SK-N-SH (cell line): ENCODE results near the gene KIF5C. TPM values are rescaled to one million over a fixed set of nuclear protein-coding genes. Genes with fewer than 3 reads are reported as not detected.

Experiments used
- CTCF ChIA-PET: fragments of 300-600, 350-600 bp; formaldehyde crosslinking; extraction: SDS; loops from one replicate; lab custom pipeline; 2021; lab: Yijun Ruan, JAX
- POLR2A ChIA-PET: fragments of 350-600 bp; sonication (Branson Sonifier 250); formaldehyde crosslinking; extraction: SDS; loops from one replicate; lab custom pipeline; 2020; ENCODE audit warnings: antibody characterized with exemption, inconsistent platforms; lab: Yijun Ruan, JAX
- DNase-seq: peaks from one replicate; pipeline ENCODE4 v3.0.0; 2012
- H2AFZ ChIP-seq: fragments of 200-600 bp; sonication (generic); 2 replicates; pipeline ENCODE4 v1.8.1; 2016; ENCODE audit warnings: antibody characterized with exemption, mild to moderate bottlenecking, low read depth
- H3F3A ChIP-seq: fragments of 200-600 bp; sonication (generic); replicated peaks from 2 replicates; pipeline ENCODE3; 2016; ENCODE audit warnings: antibody characterized with exemption, mild to moderate bottlenecking; ENCODE audit not compliant: insufficient read depth
- H3K27ac ChIP-seq, 2 experiments: fragments of 200-500 bp in 1 of 2; fragments of 200-600 bp in 1 of 2; sonication (Bioruptor generic) in 1 of 2; sonication (generic), shearing (Covaris generic) in 1 of 2; 2 replicates each; pipeline versions ENCODE4 v1.5.1 to v1.6.1; 2014 to 2016; ENCODE audit warnings: low read depth in 2 of 2, inconsistent platforms in 1 of 2, low read length in 1 of 2, mild to moderate bottlenecking in 1 of 2, mixed read lengths in 1 of 2
- H3K27me3 ChIP-seq: fragments of 200-600 bp; sonication (generic), shearing (Covaris generic); 2 replicates; pipeline ENCODE4 v1.6.1; 2016; ENCODE audit warnings: mixed run types; ENCODE audit not compliant: insufficient read depth
- H3K36me3 ChIP-seq, 2 experiments: fragments of 200-500 bp in 1 of 2; fragments of 200-600 bp in 1 of 2; sonication (Bioruptor generic) in 1 of 2; sonication (generic) in 1 of 2; replicated peaks in 1 of 2; 2 replicates each; pipeline versions ENCODE3 to v1.5.1; 2014 to 2016; ENCODE audit warnings: low read length in 1 of 2, mild to moderate bottlenecking in 1 of 2; ENCODE audit not compliant: insufficient read depth in 2 of 2, control insufficient read depth in 1 of 2
- H3K4me1 ChIP-seq, 2 experiments: fragments of 200-500 bp in 1 of 2; fragments of 200-600 bp in 1 of 2; sonication (Bioruptor generic) in 1 of 2; sonication (generic), shearing (Covaris generic) in 1 of 2; 2 replicates each; pipeline versions ENCODE4 v1.5.1 to v1.6.1; 2014 to 2016; ENCODE audit warnings: low read depth in 1 of 2, low read length in 1 of 2, mixed run types in 1 of 2; ENCODE audit not compliant: insufficient read depth in 2 of 2, control insufficient read depth in 1 of 2
- H3K4me2 ChIP-seq: fragments of 200-600 bp; sonication (generic), shearing (Covaris generic); 2 replicates; pipeline ENCODE4 v1.6.1; 2017; ENCODE audit warnings: mixed run types
- H3K4me3 ChIP-seq, 2 experiments: fragments of 200-500 bp in 1 of 2; fragments of 200-600 bp in 1 of 2; sonication (Bioruptor generic) in 1 of 2; sonication (generic), shearing (Covaris generic) in 1 of 2; 2 replicates each; pipeline versions ENCODE4 v1.5.1 to v1.8.1; 2014 to 2016; ENCODE audit warnings: low read depth in 2 of 2, inconsistent platforms in 1 of 2, low read length in 1 of 2, mild to moderate bottlenecking in 1 of 2, mixed read lengths in 1 of 2, moderate library complexity in 1 of 2
- H3K79me2 ChIP-seq: fragments of 200-600 bp; sonication (generic); 2 replicates; pipeline ENCODE4 v1.8.1; 2017; ENCODE audit warnings: mild to moderate bottlenecking; ENCODE audit not compliant: insufficient read depth
- H3K9ac ChIP-seq: fragments of 200-600 bp; sonication (generic); 2 replicates; pipeline ENCODE4 v1.6.1; 2017; ENCODE audit warnings: mixed run types
- H3K9me2 ChIP-seq: fragments of 200-600 bp; sonication (generic); 2 replicates; pipeline ENCODE4 v1.6.1; 2017; ENCODE audit warnings: mixed run types
- H3K9me3 ChIP-seq: fragments of 200-600 bp; sonication (generic); 2 replicates; pipeline ENCODE4 v1.6.1; 2017; ENCODE audit warnings: mixed run types, mild to moderate bottlenecking, moderate library complexity
- H4K20me1 ChIP-seq: fragments of 200-600 bp; sonication (generic); 2 replicates; pipeline ENCODE4 v1.6.1; 2017; ENCODE audit warnings: mild to moderate bottlenecking, mixed run types; ENCODE audit not compliant: insufficient read depth
- CHD2 ChIP-seq: fragments of 150-350 bp; IDR thresholded peaks from 2 replicates; pipeline ENCODE4 v1.6.1; 2018; ENCODE audit warnings: low read length; ENCODE audit not compliant: partially characterized antibody
- ELF1 ChIP-seq: IDR thresholded peaks from 2 replicates; pipeline ENCODE4 v1.4.0; 2012
- FOXJ3 ChIP-seq: sonication (generic); formaldehyde crosslinking; IDR thresholded peaks from 2 replicates; pipeline ENCODE4 v1.5.1; 2020; ENCODE audit warnings: mild to moderate bottlenecking, missing genetic modification reagents
- FOXM1 ChIP-seq: IDR thresholded peaks from 2 replicates; pipeline ENCODE4 v1.4.0; 2012; ENCODE audit warnings: low read depth, mild to moderate bottlenecking
- IRF3 ChIP-seq: fragments of 150-350 bp; IDR thresholded peaks from 2 replicates; pipeline ENCODE4 v1.6.1; 2016; ENCODE audit warnings: mild to moderate bottlenecking, low read depth, low read length
- JUND ChIP-seq: IDR thresholded peaks from 2 replicates; pipeline ENCODE4 v1.4.0; 2012
- MAX ChIP-seq: IDR thresholded peaks from 2 replicates; pipeline ENCODE4 v1.4.0; 2012; ENCODE audit warnings: low read depth
- MEF2A ChIP-seq: IDR thresholded peaks from 2 replicates; pipeline ENCODE4 v1.4.0; 2012; ENCODE audit warnings: low read depth, borderline replicate concordance
- MXI1 ChIP-seq: IDR thresholded peaks from 2 replicates; pipeline ENCODE4 v1.6.1; 2012; ENCODE audit warnings: mild to moderate bottlenecking, low read depth, low read length, improper control_type of control experiment
- NFIC ChIP-seq: IDR thresholded peaks from 2 replicates; pipeline ENCODE4 v1.4.0; 2012; ENCODE audit warnings: borderline replicate concordance
- NRF1 ChIP-seq: IDR thresholded peaks from 2 replicates; pipeline ENCODE4 v1.6.1; 2012; ENCODE audit warnings: low read depth, mild to moderate bottlenecking, low read length
- PBX3 ChIP-seq: IDR thresholded peaks from 2 replicates; pipeline ENCODE4; 2012
- POLR2AphosphoS5 ChIP-seq: IDR thresholded peaks from 2 replicates; pipeline ENCODE4 v1.6.1; 2012; ENCODE audit warnings: low read depth, low read length
- RCOR1 ChIP-seq: fragments of 150-350 bp; IDR thresholded peaks from 2 replicates; pipeline ENCODE4 v1.6.1; 2017; ENCODE audit warnings: antibody characterized with exemption, low read length
- RFX5 ChIP-seq: IDR thresholded peaks from 2 replicates; pipeline ENCODE4 v1.6.1; 2012; ENCODE audit warnings: mild to moderate bottlenecking, improper control_type of control experiment, low read length
- SIN3A ChIP-seq: IDR thresholded peaks from 2 replicates; pipeline ENCODE4 v1.6.1; 2012; ENCODE audit warnings: low read depth, mild to moderate bottlenecking, low read length, moderate library complexity, borderline replicate concordance
- SMC3 ChIP-seq: IDR thresholded peaks from 2 replicates; pipeline ENCODE4 v1.6.1; 2012; ENCODE audit warnings: low read depth, low read length, improper control_type of control experiment
- TAF1 ChIP-seq: IDR thresholded peaks from 2 replicates; pipeline ENCODE4 v1.6.1; 2012; ENCODE audit warnings: low read depth, mild to moderate bottlenecking, low read length, moderate library complexity, borderline replicate concordance
- TCF12 ChIP-seq: IDR thresholded peaks from 2 replicates; pipeline ENCODE4 v1.4.0; 2012
- USF1 ChIP-seq: IDR thresholded peaks from 2 replicates; pipeline ENCODE4 v1.4.0; 2012; ENCODE audit warnings: low read depth, borderline replicate concordance
- USF2 ChIP-seq: fragments of 150-350 bp; IDR thresholded peaks from 2 replicates; pipeline ENCODE4 v1.6.1; 2017; ENCODE audit warnings: antibody characterized with exemption, low read length, low read depth, borderline replicate concordance
- WGBS: methylation state at CpG from one replicate; pipeline ENCODE4 v1.1.6; 2017; ENCODE audit warnings: low lambda C conversion rate; 5-methylcytosine and 5-hydroxymethylcytosine counted together
- polyA plus RNA-seq, 3 experiments: library from polyadenylated mRNA; depleted of rRNA; stranded (reverse); fragments of >200 nt; gene quantifications; 2 replicates each; pipeline ENCODE4 v1.2.3, GENCODE V29; 2012

KIF5C gene
- polyA plus RNA-seq, 1 of the 3 experiments (the other 2 are of a cell fraction): 3.9 TPM

GRCh38 chr2:149068225-149068995, 193.4 kb downstream of the KIF5C start:
- WGBS: 75% methylated on average over 6 of the region's 6 CpGs
- TF ChIP-seq CHD2 (no peak), MEF2A (0 out of 2 replicates have a peak, but pooled peaks have one; percentile 6)
- TF ChIP-seq, all 33 proteins: peak for 1
- no peaks in the 10 kb centered on the region for H3K79me2 ChIP-seq
- no peaks in the 10 kb centered on the region for H3K9me2 ChIP-seq
- H3K4me2 ChIP-seq: peak overlapping the region; percentile 56
- no peak for DNase-seq
- no peaks in the 10 kb centered on the region for H3K9me3 ChIP-seq
- H2AFZ ChIP-seq: peak overlapping the region; percentile 78; the same call in 1 of the 2 replicates
- CTCF ChIA-PET: interaction anchor here (1.3 to 1.5 kb wide), 2 partner anchors 9 to 51 kb away, joined by 3 to 4 read pairs; no protein-coding TSS in a partner anchor
- POLR2A ChIA-PET: no interaction called here
- H3K36me3 ChIP-seq: no peaks in the 10 kb centered on the region
- no peaks in the 10 kb centered on the region for H3K27me3 ChIP-seq
- no peak overlapping the region for H3K4me3 ChIP-seq
- H4K20me1 ChIP-seq: no peaks in the 10 kb centered on the region
- H3F3A ChIP-seq: peaks cover 48% of the 10 kb centered on the region
- H3K9ac ChIP-seq: peak overlapping the region; percentile 51
- peaks cover 11 to 32% of the 10 kb centered on the region in 2 experiments for H3K4me1 ChIP-seq
- peak overlapping the region; percentile 77 to 94; a peak in 3 of 4 replicates for H3K27ac ChIP-seq

GRCh38 chr2:149068996-149069888, 194.2 kb downstream of the KIF5C start:
- Histone ChIP-seq H3K9me3 (no peaks in the 10 kb centered on the region), H3K4me2 (peak overlapping the region; percentile 56), H3K27me3 (no peaks in the 10 kb centered on the region), H4K20me1 (no peaks in the 10 kb centered on the region), H3K9me2 (no peaks in the 10 kb centered on the region), H3K36me3 (no peaks in the 10 kb centered on the region), H2AFZ (peak overlapping the region; percentile 78; the same call in 1 of the 2 replicates), H3K4me3 (peak overlapping the region in 1 of 2 experiments; percentile 4; a peak in 2 of 4 replicates), H3K9ac (peak overlapping the region; percentile 51), H3K27ac (peak overlapping the region; percentile 77 to 94; a peak in 3 of 4 replicates), H3K79me2 (no peaks in the 10 kb centered on the region), H3K4me1 (peaks cover 11 to 28% of the 10 kb centered on the region in 2 experiments), H3F3A (peaks cover 43% of the 10 kb centered on the region)
- ChIA-PET POLR2A (no interaction called here), CTCF (interaction anchor here (1.3 kb wide), 1 partner anchor 52 kb away, joined by 3 read pairs; no protein-coding TSS in a partner anchor)
- WGBS: 17% methylated on average over 5 of the region's 5 CpGs
- no peak for DNase-seq
- TF ChIP-seq NFIC (peak; percentile 88), USF1 (no peak), FOXM1 (no peak; the same call in 1 of the 2 replicates), RCOR1 (no peak), PBX3 (peak; percentile 92), JUND (peak; percentile 80), MAX (peak; percentile 63; the same call in 1 of the 2 replicates), MEF2A (peak; percentile 92), SIN3A (peak; percentile 86; the same call in 1 of the 2 replicates), SMC3 (no peak), FOXJ3 (CRISPR knock-in tag) (no peak), USF2 (no peak), CHD2 (no peak), NRF1 (no peak), ELF1 (no peak), POLR2AphosphoS5 (0 out of 2 replicates have a peak, but pooled peaks have one; percentile 20), TCF12 (peak; percentile 95), IRF3 (no peak), TAF1 (0 out of 2 replicates have a peak, but pooled peaks have one; percentile 8), RFX5 (no peak), MXI1 (no peak)
